ENCODE results near the gene UROS. TPM values are rescaled to one million over a fixed set of nuclear protein-coding genes. Genes with fewer than 3 reads are reported as not detected.

Gene UROS
- total RNA-seq, 6 donors from 2014 or later: 26.3 to 48.0 (median 37.2) TPM

- TF ChIP-seq POLR2A (IDR thresholded peaks at IDR 0.05): no peak
- no peak for TF ChIP-seq POLR2AphosphoS5 (IDR thresholded peaks at IDR 0.05)
- TF ChIP-seq EP300 (IDR thresholded peaks at IDR 0.05): no peak
- TF ChIP-seq CTCF (IDR thresholded peaks at IDR 0.05): no peak
- H3K4me3 ChIP-seq: no peak overlapping the region
- no peak for DNase-seq
- H3K4me1 ChIP-seq: no peaks in the 10 kb centered on the region
- no peak overlapping the region for H3K27ac ChIP-seq
- H3K9me3 ChIP-seq: no peaks in the 10 kb centered on the region
- H3K36me3 ChIP-seq: peaks cover 0 to 9% (median under 1%) of the 10 kb centered on the region in 4 donors
- whole genome bisulfite sequencing, 2 donors: 93 to 95% methylated on average over 5 of the region's 5 CpGs
- no peak for ATAC-seq (ENCODE audit: low FRiP score in 2 of 2)
- H3K27me3 ChIP-seq: no peaks in the 10 kb centered on the region
Measured at GRCh38 chr10:125770844-125771243, 52.2 kb downstream of the UROS start.

- peak in 1 of 2 donors; percentile 22 for DNase-seq
- TF ChIP-seq POLR2AphosphoS5 (IDR thresholded peaks at IDR 0.05): no peak
- no peak for TF ChIP-seq CTCF (IDR thresholded peaks at IDR 0.05)
- TF ChIP-seq EP300 (IDR thresholded peaks at IDR 0.05): no peak
- WGBS, 2 donors: 85 to 86% methylated on average over 12 of the region's 12 CpGs
- H3K36me3 ChIP-seq: peaks cover 4 to 24% (median 11%) of the 10 kb centered on the region in 4 donors
- no peak overlapping the region for H3K27ac ChIP-seq
- no peak overlapping the region for H3K4me3 ChIP-seq
- no peaks in the 10 kb centered on the region for H3K27me3 ChIP-seq
- no peak for ATAC-seq (ENCODE audit: low FRiP score in 2 of 2)
- no peaks in the 10 kb centered on the region for H3K9me3 ChIP-seq
- H3K4me1 ChIP-seq: no peaks in the 10 kb centered on the region
Measured at GRCh38 chr10:125769175-125769574, 53.9 kb downstream of the UROS start.

- Histone ChIP-seq H3K9me3 (no peaks in the 10 kb centered on the region), H3K4me1 (no peaks in the 10 kb centered on the region), H3K27ac (no peak overlapping the region), H3K4me3 (no peak overlapping the region), H3K27me3 (no peaks in the 10 kb centered on the region), H3K36me3 (peaks cover 4 to 32% (median 19%) of the 10 kb centered on the region in 4 donors)
- ATAC-seq (ENCODE audit: low FRiP score in 2 of 2): peak; percentile 44 to 65
- 51 to 53% methylated on average over 4 of the region's 4 CpGs for WGBS, 2 donors
- no peak for TF ChIP-seq POLR2A (IDR thresholded peaks at IDR 0.05)
- TF ChIP-seq CTCF (IDR thresholded peaks at IDR 0.05): no peak
- TF ChIP-seq POLR2AphosphoS5 (IDR thresholded peaks at IDR 0.05): no peak
- no peak for TF ChIP-seq EP300 (IDR thresholded peaks at IDR 0.05)
- no peak for DNase-seq
Measured at GRCh38 chr10:125768219-125768855, 54.7 kb downstream of the UROS start.

- DNase-seq (no peak), ATAC-seq (ENCODE audit: low FRiP score in 2 of 2) (no peak)
- TF ChIP-seq CTCF (IDR thresholded peaks at IDR 0.05) (no peak), POLR2A (IDR thresholded peaks at IDR 0.05) (no peak), POLR2AphosphoS5 (IDR thresholded peaks at IDR 0.05) (no peak), EP300 (IDR thresholded peaks at IDR 0.05) (no peak)
- 59 to 67% methylated on average over 4 of the region's 4 CpGs for WGBS, 2 donors
- Histone ChIP-seq H3K36me3 (peaks cover 4 to 49% (median 26%) of the 10 kb centered on the region in 4 donors), H3K27me3 (no peaks in the 10 kb centered on the region), H3K4me1 (no peaks in the 10 kb centered on the region), H3K27ac (no peak overlapping the region), H3K9me3 (no peaks in the 10 kb centered on the region), H3K4me3 (no peak overlapping the region)
Measured at GRCh38 chr10:125766511-125766910, 56.5 kb downstream of the UROS start.

GRCh38 chr10:125765835-125766234, 57.2 kb downstream of the UROS start:
- TF ChIP-seq POLR2A (IDR thresholded peaks at IDR 0.05): no peak
- TF ChIP-seq CTCF (IDR thresholded peaks at IDR 0.05): no peak
- TF ChIP-seq POLR2AphosphoS5 (IDR thresholded peaks at IDR 0.05): no peak
- TF ChIP-seq EP300 (IDR thresholded peaks at IDR 0.05): no peak
- WGBS, 2 donors: 100% methylated on average over 2 of the region's 2 CpGs
- Histone ChIP-seq H3K27ac (no peak overlapping the region), H3K27me3 (no peaks in the 10 kb centered on the region), H3K4me3 (no peak overlapping the region), H3K36me3 (peaks cover 4 to 56% (median 26%) of the 10 kb centered on the region in 4 donors), H3K4me1 (no peaks in the 10 kb centered on the region), H3K9me3 (no peaks in the 10 kb centered on the region)
- DNase-seq (no peak), ATAC-seq (ENCODE audit: low FRiP score in 2 of 2) (no peak)

All from upper lobe of left lung (tissue), 6 donors.